IMR-90 (cell line): ENCODE results near the gene MAGI3. TPM values are rescaled to one million over a fixed set of nuclear protein-coding genes. Genes with fewer than 3 reads are reported as not detected.

Source experiments
- ATAC-seq: fragments of 200-7000 bp; cut with Tn5 transposase; 2 replicates; pipeline ENCODE4 v1.9.1; 2020; ENCODE audit warnings: low read depth, mild to moderate bottlenecking, moderate library complexity
- BruUV-seq: library from RNA; stranded (reverse); fragments of 400-500 nt; replicated peaks from 2 replicates; lab custom pipeline; 2021; lab: Mats Ljungman, UMichigan
- CTCF ChIA-PET: fragments of 300-600 bp; formaldehyde crosslinking; extraction: SDS; loops from one replicate; lab custom pipeline; 2021; ENCODE audit warnings: antibody characterized with exemption; lab: Yijun Ruan, JAX
- POLR2A ChIA-PET: fragments of 300-600 bp; sonication (Branson Sonifier 250); formaldehyde crosslinking; loops from one replicate; lab custom pipeline; 2022; ENCODE audit warnings: antibody characterized with exemption; ENCODE audit not compliant: unreplicated experiment; lab: Charles Lee
- DNase-seq: peaks from one replicate; pipeline ENCODE4 v3.0.0; 2013
- H2AFZ ChIP-seq: replicated peaks from 2 replicates; pipeline ENCODE3; 2013; ENCODE audit warnings: low read length, mild to moderate bottlenecking; ENCODE audit not compliant: poor library complexity
- H2AK5ac ChIP-seq: 2 replicates; pipeline ENCODE4 v1.6.1; 2013; ENCODE audit warnings: low read depth, low read length, inconsistent platforms
- H2AK9ac ChIP-seq: replicated peaks from 2 replicates; pipeline ENCODE3; 2013; ENCODE audit warnings: mild to moderate bottlenecking, low read depth, low read length, moderate library complexity; ENCODE audit not compliant: poor library complexity
- H2BK120ac ChIP-seq: 2 replicates; pipeline ENCODE4 v1.6.1; 2013; ENCODE audit warnings: low read depth, low read length, inconsistent platforms
- H2BK15ac ChIP-seq: 3 replicates; pipeline ENCODE4 v1.6.1; 2013; ENCODE audit warnings: low read depth, low read length, inconsistent platforms
- H2BK20ac ChIP-seq: 2 replicates; pipeline ENCODE4 v1.6.1; 2013; ENCODE audit warnings: low read depth, mild to moderate bottlenecking, inconsistent platforms, low read length, moderate library complexity
- H2BK5ac ChIP-seq: 2 replicates; pipeline ENCODE4 v1.6.1; 2013; ENCODE audit warnings: mild to moderate bottlenecking, low read depth, low read length, inconsistent platforms; ENCODE audit not compliant: poor library complexity, severe bottlenecking
- H3K14ac ChIP-seq: replicated peaks from 2 replicates; pipeline ENCODE4 v1.6.1; 2013; ENCODE audit warnings: low read depth, low read length, inconsistent platforms
- H3K18ac ChIP-seq: 2 replicates; pipeline ENCODE4 v1.6.1; 2013; ENCODE audit warnings: low read depth, low read length, control low read depth
- H3K23ac ChIP-seq: 2 replicates; pipeline ENCODE4 v1.6.1; 2013; ENCODE audit warnings: low read depth, low read length, inconsistent platforms
- H3K27ac ChIP-seq: 2 replicates; pipeline ENCODE4 v1.5.1; 2013; ENCODE audit warnings: mild to moderate bottlenecking, control low read depth, low read length; ENCODE audit not compliant: insufficient read depth
- H3K27me3 ChIP-seq: 2 replicates; pipeline ENCODE4 v1.6.1; 2013; ENCODE audit warnings: low read length; ENCODE audit not compliant: control insufficient read depth, insufficient read depth
- H3K36me3 ChIP-seq: 2 replicates; pipeline ENCODE4 v1.6.1; 2013; ENCODE audit warnings: low read length, mixed read lengths; ENCODE audit not compliant: control insufficient read depth, insufficient read depth
- H3K4ac ChIP-seq: 2 replicates; pipeline ENCODE4 v1.6.1; 2013; ENCODE audit warnings: low read depth, low read length, inconsistent platforms
- H3K4me1 ChIP-seq: 2 replicates; pipeline ENCODE4 v1.6.1; 2013; ENCODE audit warnings: low read length, mixed read lengths; ENCODE audit not compliant: control insufficient read depth, insufficient read depth
- H3K4me2 ChIP-seq: 2 replicates; pipeline ENCODE4 v1.6.1; 2013; ENCODE audit warnings: low read depth, mild to moderate bottlenecking, control low read depth, low read length, moderate library complexity
- H3K4me3 ChIP-seq: 2 replicates; pipeline ENCODE4 v1.5.1; 2013; ENCODE audit warnings: low read depth, mild to moderate bottlenecking, control low read depth, low read length, moderate library complexity; ENCODE audit not compliant: insufficient read depth
- H3K56ac ChIP-seq: 2 replicates; pipeline ENCODE4 v1.6.1; 2013; ENCODE audit warnings: low read length, inconsistent platforms; ENCODE audit not compliant: insufficient read depth; ENCODE audit errors: extremely low read depth
- H3K79me1 ChIP-seq, 2 experiments: 2 replicates each; pipeline ENCODE4 v1.6.1; 2013; ENCODE audit warnings: low read length in 2 of 2, inconsistent platforms in 1 of 2, low read depth in 1 of 2
- H3K9ac ChIP-seq: 2 replicates; pipeline ENCODE4 v1.6.1; 2013; ENCODE audit warnings: low read depth, low read length, control low read depth
- H3K9me1 ChIP-seq: 2 replicates; pipeline ENCODE4 v1.6.1; 2013; ENCODE audit warnings: low read length, inconsistent platforms; ENCODE audit not compliant: insufficient read depth
- H3K9me3 ChIP-seq: 2 replicates; pipeline ENCODE4 v1.6.1; 2013; ENCODE audit warnings: low read length; ENCODE audit not compliant: control insufficient read depth, insufficient read depth
- H4K20me1 ChIP-seq: 2 replicates; pipeline ENCODE4 v1.6.1; 2013; ENCODE audit warnings: low read length, inconsistent platforms; ENCODE audit not compliant: insufficient read depth
- H4K5ac ChIP-seq: 2 replicates; pipeline ENCODE4 v1.6.1; 2013; ENCODE audit warnings: mild to moderate bottlenecking, low read depth, low read length, control low read depth
- H4K8ac ChIP-seq, 2 experiments: 2 replicates each; pipeline ENCODE4 v1.6.1; 2013; ENCODE audit warnings: low read depth in 2 of 2, low read length in 2 of 2, control low read depth in 1 of 2, inconsistent platforms in 1 of 2
- H4K91ac ChIP-seq: 2 replicates; pipeline ENCODE4 v1.6.1; 2013; ENCODE audit warnings: low read depth, low read length, inconsistent platforms; ENCODE audit not compliant: insufficient read depth
- USF2 ChIP-seq: fragments of 150-350 bp; IDR thresholded peaks from 2 replicates; pipeline ENCODE4 v1.6.1; 2017; ENCODE audit warnings: mild to moderate bottlenecking, antibody characterized with exemption, low read length, low read depth
- dilution Hi-C: fragments of 300-500 bp; cut with HindIII; formaldehyde crosslinking; loops from one replicate; pipeline ENCODE4 v1.14.3; 2018; ENCODE audit warnings: low sequenced_read_pairs; ENCODE audit not compliant: unreplicated experiment
- in situ Hi-C: fragments of 300-500 bp; cut with MboI; formaldehyde crosslinking; loops from 3 replicates; pipeline ENCODE4 v1.14.3; 2019; ENCODE audit warnings: low sequenced_read_pairs, inconsistent platforms, mixed read lengths
- intact Hi-C: fragments of 100-400 bp; cut with micrococcal nuclease; formaldehyde crosslinking; loops from 2 replicates; pipeline ENCODE4 v1.10.0; 2022
- polyA plus RNA-seq, 3 experiments: library from polyadenylated mRNA; depleted of rRNA; stranded (reverse); fragments of >200 nt; gene quantifications; 2 replicates each; pipeline ENCODE4 v1.2.3, GENCODE V29; 2012; ENCODE audit warnings: low replicate concordance in 1 of 3
- total RNA-seq: library from RNA; depleted of rRNA; stranded (reverse); fragments of >200 nt; gene quantifications from 2 replicates; pipeline ENCODE4 v1.2.3, GENCODE V29; 2012

Gene MAGI3
- total and polyA plus RNA-seq, 2 of the 4 experiments (the other 2 are of a cell fraction), result 2.5 to 8.8 TPM

DNA sequence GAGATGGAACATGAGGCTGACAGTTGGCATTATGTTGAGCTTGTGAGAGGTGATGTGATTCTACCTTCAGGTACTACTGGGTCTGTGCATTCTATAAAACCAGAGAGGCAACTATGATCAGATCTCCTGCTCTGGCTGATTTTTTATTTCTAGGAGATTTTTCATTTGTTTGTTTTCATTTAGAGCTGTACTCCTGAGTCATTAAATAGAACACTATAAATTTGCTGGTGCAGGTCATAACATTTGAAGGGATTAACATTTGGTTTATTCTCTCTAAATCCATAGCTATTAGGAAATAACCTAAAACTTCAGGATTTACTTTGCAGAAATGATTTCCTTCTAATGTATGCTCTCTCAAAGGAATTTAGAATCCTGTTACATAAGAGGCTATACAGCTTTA, 42.9 kb downstream of the MAGI3 start:
- Histone ChIP-seq H3K14ac (0 out of 2 replicates have a peak overlapping the region, but pooled peaks have one; percentile 37), H3K36me3 (no peaks in the 10 kb centered on the region), H2AK5ac (no peak overlapping the region), H3K4me1 (no peaks in the 10 kb centered on the region), H3K79me1 (peaks cover 7 to 28% of the 10 kb centered on the region in 2 experiments), H3K4me3 (no peak overlapping the region), H2BK5ac (no peak overlapping the region), H4K20me1 (no peaks in the 10 kb centered on the region; the same call in 1 of the 2 replicates), H3K18ac (no peak overlapping the region), H3K4ac (no peak overlapping the region), H4K5ac (no peak overlapping the region), H3K27me3 (no peaks in the 10 kb centered on the region), H3K9me1 (peaks cover 3% of the 10 kb centered on the region; the same call in 1 of the 2 replicates), H2AFZ (no peak overlapping the region), H3K9ac (no peak overlapping the region), H2BK120ac (no peak overlapping the region), H2AK9ac (no peak overlapping the region), H4K91ac (no peak overlapping the region), H3K9me3 (no peaks in the 10 kb centered on the region), H2BK15ac (no peak overlapping the region), H3K23ac (no peak overlapping the region), H3K27ac (no peak overlapping the region), H4K8ac (no peak overlapping the region), H3K4me2 (no peak overlapping the region), H2BK20ac (no peak overlapping the region), H3K56ac (no peak overlapping the region)
- CTCF ChIA-PET, result no interaction called here
- intact Hi-C loops (no loop called here), dilution Hi-C loops (no loop called here), in situ Hi-C loops (no loop called here)
- POLR2A ChIA-PET, result no interaction called here
- DNase-seq (peak; percentile 47), ATAC-seq (peak; percentile 65)
- BruUV-seq, result no TSS peak
- TF ChIP-seq USF2, result no peak
